Astrocyte of the spinal cord (primary cell): ENCODE results near the gene PACSIN3.

Experiments used
- DNase-seq: peaks from one replicate; pipeline ENCODE4 v3.0.0; 2011; ENCODE audit warnings: low read depth, low spot score
- H3K4me3 ChIP-seq: 2 replicates; pipeline ENCODE4 v1.5.1; 2011; ENCODE audit warnings: low read depth, mild to moderate bottlenecking, low read length, moderate library complexity
- in situ Hi-C: cut with HindIII; loops from 2 replicates; pipeline ENCODE4 v1.10.0; 2017; ENCODE audit warnings: low sequenced_read_pairs
- TF ChIP-seq, protein P1 (sequence below): IDR thresholded peaks from 2 replicates; pipeline ENCODE4 v1.5.1; 2012; ENCODE audit warnings: low read depth, mild to moderate bottlenecking, low read length, inconsistent platforms

The PACSIN3 gene

DNA sequence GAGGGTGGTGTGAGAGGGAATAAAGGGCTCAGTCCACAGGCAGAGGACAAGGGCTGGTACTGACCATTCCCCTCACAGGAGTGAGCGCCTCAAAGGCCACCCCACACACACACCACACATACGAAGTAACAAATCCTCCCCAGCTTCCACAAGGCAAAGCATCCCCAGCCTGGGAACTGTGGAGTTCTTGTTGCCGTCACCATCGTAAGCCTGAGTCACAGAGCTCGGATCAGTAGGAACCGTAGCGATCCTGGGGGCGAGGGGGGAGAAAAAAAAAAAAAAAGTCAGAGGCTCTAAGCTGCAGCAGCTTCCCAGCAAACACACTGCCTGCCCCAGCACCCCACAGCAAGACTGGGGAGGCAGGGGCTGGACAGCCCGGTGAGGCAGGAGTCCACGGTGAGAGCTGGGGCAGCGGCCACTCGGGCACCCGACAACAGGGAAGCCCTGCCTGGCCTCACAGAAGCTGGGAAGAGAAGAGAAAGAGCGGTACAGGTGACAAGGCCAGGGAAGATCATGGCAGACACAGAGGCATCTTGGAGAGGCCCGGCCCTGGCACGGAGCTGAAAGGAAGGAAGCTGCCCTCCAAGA lies 20.9 kb downstream of the PACSIN3 start:
- no peak overlapping the region for H3K4me3 ChIP-seq
- in situ Hi-C loops = no loop called here
- no peak for DNase-seq
- TF ChIP-seq, protein P1, sequence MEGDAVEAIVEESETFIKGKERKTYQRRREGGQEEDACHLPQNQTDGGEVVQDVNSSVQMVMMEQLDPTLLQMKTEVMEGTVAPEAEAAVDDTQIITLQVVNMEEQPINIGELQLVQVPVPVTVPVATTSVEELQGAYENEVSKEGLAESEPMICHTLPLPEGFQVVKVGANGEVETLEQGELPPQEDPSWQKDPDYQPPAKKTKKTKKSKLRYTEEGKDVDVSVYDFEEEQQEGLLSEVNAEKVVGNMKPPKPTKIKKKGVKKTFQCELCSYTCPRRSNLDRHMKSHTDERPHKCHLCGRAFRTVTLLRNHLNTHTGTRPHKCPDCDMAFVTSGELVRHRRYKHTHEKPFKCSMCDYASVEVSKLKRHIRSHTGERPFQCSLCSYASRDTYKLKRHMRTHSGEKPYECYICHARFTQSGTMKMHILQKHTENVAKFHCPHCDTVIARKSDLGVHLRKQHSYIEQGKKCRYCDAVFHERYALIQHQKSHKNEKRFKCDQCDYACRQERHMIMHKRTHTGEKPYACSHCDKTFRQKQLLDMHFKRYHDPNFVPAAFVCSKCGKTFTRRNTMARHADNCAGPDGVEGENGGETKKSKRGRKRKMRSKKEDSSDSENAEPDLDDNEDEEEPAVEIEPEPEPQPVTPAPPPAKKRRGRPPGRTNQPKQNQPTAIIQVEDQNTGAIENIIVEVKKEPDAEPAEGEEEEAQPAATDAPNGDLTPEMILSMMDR = no peak

DNA sequence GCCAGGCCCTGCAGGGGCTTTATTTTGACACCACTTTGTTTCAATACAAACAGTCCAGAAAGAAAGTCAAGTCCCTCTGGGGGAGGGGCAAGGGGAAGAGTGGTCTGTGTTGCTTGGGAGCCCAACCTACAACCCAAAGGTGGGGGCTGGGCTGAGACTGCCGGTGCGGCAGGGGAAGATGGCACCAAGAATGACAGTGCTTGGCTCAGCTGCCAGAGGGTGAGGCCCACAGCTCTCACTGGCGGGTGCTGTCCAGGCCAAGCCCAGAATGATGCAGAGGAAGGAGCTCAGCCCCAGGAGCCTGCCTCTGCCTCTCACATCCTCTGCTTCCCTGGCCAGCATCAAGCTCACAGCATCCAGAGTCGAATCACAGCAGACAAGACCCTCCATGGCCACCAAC lies 21.9 kb downstream of the PACSIN3 start:
- DNase-seq = no peak
- in situ Hi-C loops = no loop called here
- TF ChIP-seq, protein P1 = no peak
- no peak overlapping the region for H3K4me3 ChIP-seq

DNA sequence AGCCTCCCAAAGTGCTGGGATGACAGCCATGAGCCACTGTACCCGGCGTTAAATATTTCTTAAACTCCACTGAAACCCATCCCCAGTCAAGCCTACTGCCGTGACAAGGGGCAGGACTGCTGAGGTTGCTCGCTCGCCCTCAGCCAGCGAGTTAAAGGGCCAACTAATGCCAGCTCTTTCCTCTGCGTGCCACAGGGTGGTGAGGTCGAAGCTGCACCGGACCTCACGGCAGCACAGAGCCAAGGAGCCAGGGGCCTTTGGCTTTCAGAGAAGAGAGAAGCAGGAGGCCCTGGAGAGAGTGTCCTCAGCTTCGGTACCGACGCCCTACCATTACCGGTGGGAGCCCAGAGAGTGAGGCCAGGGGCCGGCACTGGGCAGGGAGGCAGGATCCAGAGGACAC lies 22.3 kb downstream of the PACSIN3 start:
- TF ChIP-seq, protein P1 = no peak
- DNase-seq = no peak
- in situ Hi-C loops = no loop called here
- no peak overlapping the region for H3K4me3 ChIP-seq

DNA sequence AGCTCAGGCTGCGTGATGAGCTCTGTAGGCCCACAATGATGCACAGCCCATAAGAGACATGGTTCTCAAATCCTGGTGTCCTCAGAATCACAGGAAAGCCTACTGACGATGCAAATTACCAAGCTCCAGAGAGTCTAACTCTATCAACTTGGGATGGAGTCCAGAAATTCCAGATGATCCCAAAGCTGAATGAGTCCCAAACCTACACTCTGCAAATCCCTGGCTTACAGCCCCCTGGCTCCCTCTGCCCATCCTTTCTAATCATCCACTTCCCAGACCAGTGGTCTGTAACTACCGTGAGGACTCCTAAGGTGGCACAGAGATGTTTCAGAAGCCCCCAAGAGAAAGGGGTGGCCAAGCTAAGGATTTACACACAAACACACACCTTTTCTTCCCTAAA lies 23.0 kb downstream of the PACSIN3 start:
- in situ Hi-C loops = no loop called here
- TF ChIP-seq, protein P1 = no peak
- no peak overlapping the region for H3K4me3 ChIP-seq
- DNase-seq = no peak

DNA sequence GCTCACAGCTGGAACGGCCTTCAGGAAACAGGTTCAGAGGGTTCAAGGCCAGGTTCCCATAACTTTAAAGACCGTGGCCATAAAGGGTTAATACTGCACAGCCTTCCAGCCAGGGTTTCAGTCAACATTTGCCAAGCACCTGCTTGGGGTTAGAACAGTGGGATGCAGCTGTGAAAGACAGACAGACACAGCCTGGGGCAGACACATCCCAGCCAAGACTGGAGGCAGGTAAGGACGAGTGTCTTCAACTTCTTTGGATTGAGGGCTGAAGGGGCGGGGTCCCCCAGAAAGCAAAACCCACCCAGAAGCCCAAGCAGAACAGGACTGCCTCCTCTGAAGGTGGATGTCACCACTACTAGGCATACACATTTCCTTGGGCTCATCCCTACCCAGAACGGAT lies 23.8 kb downstream of the PACSIN3 start:
- TF ChIP-seq, protein P1 = no peak
- H3K4me3 ChIP-seq = no peak overlapping the region
- in situ Hi-C loops = no loop called here
- no peak for DNase-seq

DNA sequence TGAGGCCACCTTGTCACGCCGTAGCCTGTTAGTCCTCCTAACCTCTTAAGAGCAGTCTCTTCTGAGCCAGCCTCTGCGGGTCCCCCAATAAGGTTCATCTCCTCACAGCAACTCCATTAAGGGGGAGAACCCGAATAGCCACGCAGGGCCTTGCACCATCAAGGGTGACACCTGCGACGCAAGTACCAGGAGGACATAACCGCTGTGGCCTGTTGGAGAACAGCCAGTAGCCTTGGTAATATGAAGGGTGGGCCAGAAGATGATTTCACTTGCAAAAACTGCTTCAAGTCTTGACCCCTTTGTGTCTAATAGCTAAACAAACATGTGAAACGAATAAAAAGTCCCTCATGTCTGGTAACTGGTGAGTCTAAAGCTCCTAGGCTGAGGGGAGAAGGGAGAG lies 24.3 kb downstream of the PACSIN3 start:
- TF ChIP-seq, protein P1 = no peak
- in situ Hi-C loops = no loop called here
- H3K4me3 ChIP-seq = no peak overlapping the region
- DNase-seq = no peak
